Keratinocyte (primary cell): Measurements from ENCODE around the gene CPED1.

ENCODE experiments used
- EZH2 ChIP-seq: IDR thresholded peaks from one replicate; pipeline ENCODE4 v1.6.1; 2012; ENCODE audit warnings: inconsistent platforms, mild to moderate bottlenecking, low read length, moderate library complexity
- TF ChIP-seq, protein P1 (sequence below), 3 experiments: IDR thresholded peaks in 1 of 3; conservative IDR thresholded peaks in 1 of 3; optimal IDR thresholded peaks in 1 of 3; 2 replicates in 2 of 3; 3 replicates in 1 of 3; pipeline versions ENCODE3 to v1.5.1; 2011; ENCODE audit warnings: low read length in 3 of 3, mild to moderate bottlenecking in 3 of 3, moderate library complexity in 2 of 3, control low read depth in 1 of 3, inconsistent platforms in 1 of 3; ENCODE audit not compliant: insufficient read depth in 2 of 3; ENCODE audit errors: extremely low read depth in 1 of 3

DNA sequence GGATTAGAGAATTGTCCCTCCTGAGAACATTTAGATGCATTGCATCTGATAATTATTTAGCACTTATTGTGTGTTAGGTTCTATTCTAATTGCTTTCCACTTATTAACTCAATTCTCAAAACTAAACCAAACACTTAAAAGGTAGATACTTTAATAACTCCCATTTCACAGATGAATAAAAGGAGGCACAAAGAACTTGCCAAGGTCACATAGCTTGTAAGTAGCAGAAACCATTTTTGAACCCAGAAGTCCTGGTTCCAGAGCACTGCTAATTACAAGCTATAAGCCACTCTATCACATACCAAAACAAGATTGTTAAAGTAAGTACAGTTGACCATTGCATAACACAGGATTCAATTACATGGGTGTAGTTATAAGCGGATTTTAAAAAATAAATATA, 164.9 kb downstream of the CPED1 start:
- TF ChIP-seq, protein P1, sequence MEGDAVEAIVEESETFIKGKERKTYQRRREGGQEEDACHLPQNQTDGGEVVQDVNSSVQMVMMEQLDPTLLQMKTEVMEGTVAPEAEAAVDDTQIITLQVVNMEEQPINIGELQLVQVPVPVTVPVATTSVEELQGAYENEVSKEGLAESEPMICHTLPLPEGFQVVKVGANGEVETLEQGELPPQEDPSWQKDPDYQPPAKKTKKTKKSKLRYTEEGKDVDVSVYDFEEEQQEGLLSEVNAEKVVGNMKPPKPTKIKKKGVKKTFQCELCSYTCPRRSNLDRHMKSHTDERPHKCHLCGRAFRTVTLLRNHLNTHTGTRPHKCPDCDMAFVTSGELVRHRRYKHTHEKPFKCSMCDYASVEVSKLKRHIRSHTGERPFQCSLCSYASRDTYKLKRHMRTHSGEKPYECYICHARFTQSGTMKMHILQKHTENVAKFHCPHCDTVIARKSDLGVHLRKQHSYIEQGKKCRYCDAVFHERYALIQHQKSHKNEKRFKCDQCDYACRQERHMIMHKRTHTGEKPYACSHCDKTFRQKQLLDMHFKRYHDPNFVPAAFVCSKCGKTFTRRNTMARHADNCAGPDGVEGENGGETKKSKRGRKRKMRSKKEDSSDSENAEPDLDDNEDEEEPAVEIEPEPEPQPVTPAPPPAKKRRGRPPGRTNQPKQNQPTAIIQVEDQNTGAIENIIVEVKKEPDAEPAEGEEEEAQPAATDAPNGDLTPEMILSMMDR (optimal IDR thresholded peaks at IDR 0.05 in 1 of 3, IDR thresholded peaks at IDR 0.05 in 1 of 3, conservative IDR thresholded peaks at IDR 0.05 in 1 of 3; ENCODE audit: extremely low read depth in 1 of 3, insufficient read depth in 2 of 3, low read length in 3 of 3), result no peak
- TF ChIP-seq EZH2, result no peak
